Ishikawa (cell line): Measurements from ENCODE around the gene CUEDC1.
A peak's percentile ranks its signal among the peaks of the same experiment; 100 is the strongest.

Experiments used
- CEBPB ChIP-seq: IDR thresholded peaks from 2 replicates; pipeline ENCODE4 v1.6.1; 2012
- CREB1 ChIP-seq: IDR thresholded peaks from 2 replicates; pipeline ENCODE4 v1.6.1; 2012; ENCODE audit warnings: low read depth
- EGR1 ChIP-seq: IDR thresholded peaks from 2 replicates; pipeline ENCODE4 v1.6.1; 2012
- EP300 ChIP-seq: IDR thresholded peaks from 2 replicates; pipeline ENCODE4 v1.6.1; 2012; ENCODE audit warnings: borderline replicate concordance
- FOXM1 ChIP-seq: IDR thresholded peaks from 2 replicates; pipeline ENCODE4 v1.6.1; 2012; ENCODE audit warnings: low read depth, borderline replicate concordance
- NFIC ChIP-seq: IDR thresholded peaks from 2 replicates; pipeline ENCODE4 v1.6.1; 2012
- RAD21 ChIP-seq: IDR thresholded peaks from 2 replicates; pipeline ENCODE4 v1.6.1; 2012; ENCODE audit warnings: low read depth
- TAF1 ChIP-seq: IDR thresholded peaks from 2 replicates; pipeline ENCODE4 v1.6.1; 2012; ENCODE audit warnings: low read depth, mild to moderate bottlenecking
- TCF12 ChIP-seq: IDR thresholded peaks from 2 replicates; pipeline ENCODE4 v1.6.1; 2012; ENCODE audit warnings: low read depth
- TEAD4 ChIP-seq: IDR thresholded peaks from 2 replicates; pipeline ENCODE4 v1.6.1; 2012
- USF1 ChIP-seq: IDR thresholded peaks from 2 replicates; pipeline ENCODE4 v1.6.1; 2012
- YY1 ChIP-seq: IDR thresholded peaks from 2 replicates; pipeline ENCODE4 v1.6.1; 2012; ENCODE audit warnings: low read depth
- ZBTB7A ChIP-seq: IDR thresholded peaks from 2 replicates; pipeline ENCODE4 v1.6.1; 2012; ENCODE audit warnings: low read depth
- TF ChIP-seq, protein P1 (sequence below): IDR thresholded peaks from 2 replicates; pipeline ENCODE4 v1.6.1; 2012; ENCODE audit warnings: low read depth, mild to moderate bottlenecking
- TF ChIP-seq, protein P2 (sequence below): IDR thresholded peaks from 2 replicates; pipeline ENCODE4 v1.6.1; 2012

Gene CUEDC1

GRCh38 chr17:57940653-57941329, 14.4 kb downstream of the CUEDC1 start:
- no peak for TF ChIP-seq CREB1
- TF ChIP-seq NFIC, result no peak
- TF ChIP-seq ZBTB7A, result no peak
- no peak for TF ChIP-seq RAD21
- no peak for TF ChIP-seq TEAD4
- TF ChIP-seq TAF1, result no peak
- TF ChIP-seq FOXM1, result no peak
- TF ChIP-seq, protein P1, sequence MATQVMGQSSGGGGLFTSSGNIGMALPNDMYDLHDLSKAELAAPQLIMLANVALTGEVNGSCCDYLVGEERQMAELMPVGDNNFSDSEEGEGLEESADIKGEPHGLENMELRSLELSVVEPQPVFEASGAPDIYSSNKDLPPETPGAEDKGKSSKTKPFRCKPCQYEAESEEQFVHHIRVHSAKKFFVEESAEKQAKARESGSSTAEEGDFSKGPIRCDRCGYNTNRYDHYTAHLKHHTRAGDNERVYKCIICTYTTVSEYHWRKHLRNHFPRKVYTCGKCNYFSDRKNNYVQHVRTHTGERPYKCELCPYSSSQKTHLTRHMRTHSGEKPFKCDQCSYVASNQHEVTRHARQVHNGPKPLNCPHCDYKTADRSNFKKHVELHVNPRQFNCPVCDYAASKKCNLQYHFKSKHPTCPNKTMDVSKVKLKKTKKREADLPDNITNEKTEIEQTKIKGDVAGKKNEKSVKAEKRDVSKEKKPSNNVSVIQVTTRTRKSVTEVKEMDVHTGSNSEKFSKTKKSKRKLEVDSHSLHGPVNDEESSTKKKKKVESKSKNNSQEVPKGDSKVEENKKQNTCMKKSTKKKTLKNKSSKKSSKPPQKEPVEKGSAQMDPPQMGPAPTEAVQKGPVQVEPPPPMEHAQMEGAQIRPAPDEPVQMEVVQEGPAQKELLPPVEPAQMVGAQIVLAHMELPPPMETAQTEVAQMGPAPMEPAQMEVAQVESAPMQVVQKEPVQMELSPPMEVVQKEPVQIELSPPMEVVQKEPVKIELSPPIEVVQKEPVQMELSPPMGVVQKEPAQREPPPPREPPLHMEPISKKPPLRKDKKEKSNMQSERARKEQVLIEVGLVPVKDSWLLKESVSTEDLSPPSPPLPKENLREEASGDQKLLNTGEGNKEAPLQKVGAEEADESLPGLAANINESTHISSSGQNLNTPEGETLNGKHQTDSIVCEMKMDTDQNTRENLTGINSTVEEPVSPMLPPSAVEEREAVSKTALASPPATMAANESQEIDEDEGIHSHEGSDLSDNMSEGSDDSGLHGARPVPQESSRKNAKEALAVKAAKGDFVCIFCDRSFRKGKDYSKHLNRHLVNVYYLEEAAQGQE, result no peak
- TF ChIP-seq CEBPB, result no peak
- no peak for TF ChIP-seq TCF12
- TF ChIP-seq EP300, result no peak
- TF ChIP-seq EGR1, result no peak
- no peak for TF ChIP-seq YY1
- TF ChIP-seq, protein P2, sequence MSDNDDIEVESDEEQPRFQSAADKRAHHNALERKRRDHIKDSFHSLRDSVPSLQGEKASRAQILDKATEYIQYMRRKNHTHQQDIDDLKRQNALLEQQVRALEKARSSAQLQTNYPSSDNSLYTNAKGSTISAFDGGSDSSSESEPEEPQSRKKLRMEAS, result no peak
- TF ChIP-seq USF1, result no peak

DNA sequence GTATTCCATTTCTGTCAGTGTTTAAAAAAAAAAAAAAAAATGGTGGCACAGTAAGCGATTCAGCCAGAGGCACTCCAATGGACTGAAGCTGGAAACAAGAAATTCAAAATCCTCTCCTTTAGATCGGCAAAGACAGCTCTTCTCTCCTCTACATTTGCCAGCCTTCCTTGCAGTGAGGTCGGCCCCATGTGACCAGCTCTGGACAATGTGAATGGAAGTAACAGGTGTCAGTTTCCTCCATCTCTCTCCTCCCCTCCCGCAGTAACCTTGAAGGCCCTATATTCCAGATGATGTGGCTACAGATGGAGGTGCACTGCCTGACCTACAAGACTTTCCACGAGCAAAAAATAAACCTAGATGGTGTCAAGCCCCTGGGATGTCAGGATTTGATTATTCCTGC, 15.0 kb downstream of the CUEDC1 start:
- TF ChIP-seq, protein P1, result no peak
- TF ChIP-seq USF1 (peak; percentile 95), ZBTB7A (no peak), TCF12 (no peak), RAD21 (no peak)

- TF ChIP-seq EGR1, result no peak
- no peak for TF ChIP-seq USF1
These were observed 15.4 kb downstream of the CUEDC1 start for GRCh38 chr17:57939797-57940196.

- no peak for TF ChIP-seq TAF1
- no peak for TF ChIP-seq EP300
- TF ChIP-seq TEAD4, result no peak
- TF ChIP-seq FOXM1, result no peak
- no peak for TF ChIP-seq YY1
- no peak for TF ChIP-seq TCF12
These were observed 17.1 kb downstream of the CUEDC1 start for GRCh38 chr17:57938061-57938502.

GRCh38 chr17:57937492-57937891, 17.7 kb downstream of the CUEDC1 start:
- no peak for TF ChIP-seq ZBTB7A
- TF ChIP-seq RAD21, result no peak
- no peak for TF ChIP-seq FOXM1
- TF ChIP-seq EGR1, result no peak
- TF ChIP-seq, protein P1, result no peak
- TF ChIP-seq TAF1, result no peak
- TF ChIP-seq, protein P2, result no peak
- no peak for TF ChIP-seq NFIC
- no peak for TF ChIP-seq TEAD4
- no peak for TF ChIP-seq EP300
- no peak for TF ChIP-seq USF1
- TF ChIP-seq TCF12, result no peak
- no peak for TF ChIP-seq CEBPB
- TF ChIP-seq CREB1, result no peak
- TF ChIP-seq YY1, result no peak
